Right lobe of liver (tissue), 4 donors: ENCODE measurements around the gene MRGPRX3.
A peak's percentile ranks its signal among the peaks of the same experiment; 100 is the strongest.

Experiments
- POLR2A ChIP-seq: fragments of 450-650 bp; IDR thresholded peaks from one replicate; pipeline ENCODE4 v1.6.1; 2017; ENCODE audit warnings: antibody characterized with exemption, mild to moderate bottlenecking
- TF ChIP-seq, protein P1 (sequence below), 4 donors: fragments of 200-600 bp in 3 of 4; fragments of 450-650 bp in 1 of 4; IDR thresholded peaks; one replicate each; pipeline versions ENCODE4 v1.5.1 to v1.8.0; 2016 to 2022; ENCODE audit warnings: antibody characterized with exemption in 4 of 4, mild to moderate bottlenecking in 2 of 4
- donor health status: DM: no; HTN: no; CAD: no.
- donor health status: DM: no; HTN: no; CAD: no.
- donor health status: DM: no; HTN: yes; CAD: no.

DNA sequence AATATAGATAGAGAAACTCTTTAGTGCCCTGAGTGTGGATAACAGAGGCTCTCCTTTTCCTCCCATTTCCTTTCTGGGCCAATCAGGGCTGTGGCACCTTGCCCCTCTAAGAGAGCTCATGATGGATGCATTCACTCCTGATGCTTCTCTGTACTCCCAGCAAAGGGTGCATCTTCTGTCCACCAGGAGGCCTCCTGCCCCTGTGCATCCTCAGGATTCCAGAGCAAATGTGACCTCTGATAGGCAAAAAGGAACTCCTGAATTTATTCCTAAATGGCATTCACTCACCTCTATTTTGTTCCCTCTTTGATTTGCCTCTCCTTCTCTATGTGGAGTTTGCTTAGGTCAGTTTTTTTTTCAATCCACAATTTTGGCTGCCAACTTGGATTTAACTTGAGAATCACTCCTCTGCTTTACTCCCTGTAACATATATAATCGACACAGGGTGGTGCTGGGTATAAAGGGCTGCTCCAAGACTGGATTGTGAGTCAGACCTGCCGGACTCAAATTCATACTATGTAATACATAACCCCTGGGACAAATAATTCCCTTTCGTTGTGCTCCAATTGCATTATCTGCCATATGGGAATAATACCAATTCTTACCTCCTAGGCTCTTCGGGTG is 39.1 kb downstream of the MRGPRX3 start:
- TF ChIP-seq, protein P1, sequence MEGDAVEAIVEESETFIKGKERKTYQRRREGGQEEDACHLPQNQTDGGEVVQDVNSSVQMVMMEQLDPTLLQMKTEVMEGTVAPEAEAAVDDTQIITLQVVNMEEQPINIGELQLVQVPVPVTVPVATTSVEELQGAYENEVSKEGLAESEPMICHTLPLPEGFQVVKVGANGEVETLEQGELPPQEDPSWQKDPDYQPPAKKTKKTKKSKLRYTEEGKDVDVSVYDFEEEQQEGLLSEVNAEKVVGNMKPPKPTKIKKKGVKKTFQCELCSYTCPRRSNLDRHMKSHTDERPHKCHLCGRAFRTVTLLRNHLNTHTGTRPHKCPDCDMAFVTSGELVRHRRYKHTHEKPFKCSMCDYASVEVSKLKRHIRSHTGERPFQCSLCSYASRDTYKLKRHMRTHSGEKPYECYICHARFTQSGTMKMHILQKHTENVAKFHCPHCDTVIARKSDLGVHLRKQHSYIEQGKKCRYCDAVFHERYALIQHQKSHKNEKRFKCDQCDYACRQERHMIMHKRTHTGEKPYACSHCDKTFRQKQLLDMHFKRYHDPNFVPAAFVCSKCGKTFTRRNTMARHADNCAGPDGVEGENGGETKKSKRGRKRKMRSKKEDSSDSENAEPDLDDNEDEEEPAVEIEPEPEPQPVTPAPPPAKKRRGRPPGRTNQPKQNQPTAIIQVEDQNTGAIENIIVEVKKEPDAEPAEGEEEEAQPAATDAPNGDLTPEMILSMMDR (IDR thresholded peaks at IDR 0.05) = peak; percentile 61 to 79 (median 74)
- no peak for TF ChIP-seq POLR2A
